Lower leg skin (tissue), 3 donors: ENCODE results near the gene VENTX.

Source experiments
- CTCF ChIP-seq, 3 donors: fragments of 450-650 bp; IDR thresholded peaks; one replicate each; pipeline ENCODE4 v1.5.1; 2016; ENCODE audit warnings: antibody characterized with exemption in 3 of 3, mild to moderate bottlenecking in 3 of 3, moderate library complexity in 2 of 3
- POLR2A ChIP-seq, 2 donors: fragments of 450-650 bp; IDR thresholded peaks; one replicate each; pipeline ENCODE4 v1.6.1; 2016 to 2017; ENCODE audit warnings: antibody characterized with exemption in 2 of 2, mild to moderate bottlenecking in 1 of 2, moderate library complexity in 1 of 2

DNA sequence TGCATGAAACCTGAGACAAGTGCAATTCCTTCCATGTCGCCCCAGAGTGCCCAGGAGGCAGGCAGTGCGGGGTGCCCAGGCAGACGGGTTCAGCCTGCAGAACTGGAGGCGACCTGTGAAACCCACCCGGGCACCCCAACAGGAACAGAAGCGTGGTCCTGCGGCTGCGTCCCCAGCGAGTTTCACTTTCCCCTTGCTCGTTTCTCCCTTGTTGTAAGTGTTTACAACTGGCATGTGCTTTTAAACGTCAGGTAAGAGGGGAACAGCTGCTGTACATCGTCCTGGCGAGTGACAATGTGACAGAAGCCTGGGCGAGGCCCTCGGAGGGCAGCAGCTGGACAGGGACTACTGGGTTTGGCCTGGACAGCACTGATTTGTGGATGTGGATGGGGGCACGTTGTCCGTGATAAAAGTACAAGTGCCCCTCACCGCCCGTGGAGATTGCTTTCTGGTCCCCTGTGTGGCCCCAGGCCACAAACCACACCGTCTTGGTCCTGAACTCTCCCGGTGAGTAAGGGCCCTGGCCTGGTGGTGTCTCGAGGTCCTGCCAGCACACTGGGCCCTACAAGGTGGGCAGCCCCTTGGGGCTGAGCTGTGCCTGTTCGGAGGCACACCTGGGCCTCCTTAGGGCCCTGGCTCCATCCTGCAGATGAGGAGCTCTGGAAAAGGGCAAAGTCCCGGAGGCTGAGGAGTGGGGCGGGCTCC, 4.0 kb downstream of the VENTX start:
- TF ChIP-seq CTCF (IDR thresholded peaks at IDR 0.05) = no peak
- TF ChIP-seq POLR2A (IDR thresholded peaks at IDR 0.05) = no peak
